ENCODE data around the gene KNOP1. TPM values are rescaled to one million over a fixed set of nuclear protein-coding genes. Genes with fewer than 3 reads are reported as not detected.

Gene KNOP1
- total and polyA plus RNA-seq, 2 of the 4 experiments (the other 2 are of a cell fraction), result 7.0 to 8.4 TPM

DNA sequence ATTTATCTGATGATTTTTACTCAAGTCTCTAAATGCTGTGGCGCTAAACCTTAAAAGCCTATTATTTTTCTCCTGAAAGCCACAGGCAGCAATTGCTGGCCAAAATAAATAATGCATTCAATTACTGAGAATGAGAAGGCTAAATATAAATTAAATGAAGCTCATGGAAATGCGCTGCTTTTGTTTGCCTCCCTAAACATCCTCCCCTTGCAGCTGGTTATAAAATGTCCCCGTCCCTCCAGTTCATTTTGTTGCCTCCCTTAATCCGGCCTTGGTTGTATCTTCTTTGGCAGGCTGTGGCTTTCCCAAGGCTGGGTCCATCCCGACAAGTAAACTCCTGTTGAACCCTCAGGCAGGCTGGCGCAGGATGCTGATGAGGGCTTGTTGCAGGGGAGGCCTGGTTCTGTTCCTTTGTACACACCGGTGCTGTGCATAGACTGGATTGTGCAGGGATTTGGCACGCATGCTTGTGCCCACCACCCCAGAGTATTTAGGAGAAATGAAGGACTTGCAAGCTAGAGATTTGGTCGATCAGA is 62.7 kb downstream of the KNOP1 start:
- H3K4me3 ChIP-seq (ENCODE audit: insufficient read depth, low read depth, low read length), result no peak overlapping the region
- H3K4me2 ChIP-seq (ENCODE audit: low read depth, low read length), result no peak overlapping the region
- dilution Hi-C loops (cut with HindIII; ENCODE audit: low sequenced_read_pairs, unreplicated experiment) (no loop called here), in situ Hi-C loops (cut with MboI; ENCODE audit: low sequenced_read_pairs) (no loop called here), intact Hi-C loops (cut with micrococcal nuclease) (loop anchor here (5.0 kb wide), 2 partner anchors 53 to 232 kb away; no protein-coding TSS in a partner anchor)
- no peak overlapping the region for H2BK120ac ChIP-seq (ENCODE audit: low read depth, low read length)
- H2BK15ac ChIP-seq (ENCODE audit: low read depth, low read length), result no peak overlapping the region
- CTCF ChIA-PET, result no interaction called here
- ATAC-seq (ENCODE audit: low read depth), result no peak
- no peaks in the 10 kb centered on the region; the same call in 1 of the 2 replicates for H4K20me1 ChIP-seq (ENCODE audit: insufficient read depth, low read length)
- POLR2A ChIA-PET (ENCODE audit: unreplicated experiment), result no interaction called here
- H2AK5ac ChIP-seq (ENCODE audit: low read depth, low read length), result no peak overlapping the region
- no peak overlapping the region for H3K14ac ChIP-seq (replicated peaks; ENCODE audit: low read depth, low read length)
- H3K56ac ChIP-seq (ENCODE audit: extremely low read depth, insufficient read depth, low read length), result no peak overlapping the region
- no peak overlapping the region for H2BK20ac ChIP-seq (ENCODE audit: low read depth, low read length)
- no peak overlapping the region for H3K23ac ChIP-seq (ENCODE audit: low read depth, low read length)
- no peak for TF ChIP-seq POLR2A (IDR thresholded peaks at IDR 0.05; ENCODE audit: low read depth, low read length)
- no peak for TF ChIP-seq RFX5 (IDR thresholded peaks at IDR 0.05; ENCODE audit: low read depth, low read length)
- no peak for TF ChIP-seq CTCF (conservative IDR thresholded peaks at IDR 0.05; ENCODE audit: low read depth, low read length)
- TF ChIP-seq MAFK (IDR thresholded peaks at IDR 0.05; ENCODE audit: low read depth, low read length), result no peak
- no peak overlapping the region for H2AFZ ChIP-seq (replicated peaks; ENCODE audit: low read length, poor library complexity)
- H3K9me1 ChIP-seq (ENCODE audit: insufficient read depth, low read length), result no peaks in the 10 kb centered on the region
- no peak overlapping the region for H3K9ac ChIP-seq (ENCODE audit: low read depth, low read length)
- no TSS peak for BruUV-seq (replicated peaks)
- no peaks in the 10 kb centered on the region for H3K9me3 ChIP-seq (ENCODE audit: control insufficient read depth, insufficient read depth, low read length)
- peaks cover 37% of the 10 kb centered on the region for H3K36me3 ChIP-seq (ENCODE audit: control insufficient read depth, insufficient read depth, low read length)
- no peak overlapping the region for H3K27ac ChIP-seq (ENCODE audit: insufficient read depth, low read length)
- no peaks in the 10 kb centered on the region for H3K79me1 ChIP-seq (ENCODE audit: low read depth in 1 of 2, low read length in 2 of 2)
- H4K91ac ChIP-seq (ENCODE audit: insufficient read depth, low read depth, low read length), result no peak overlapping the region
- no peaks in the 10 kb centered on the region for H3K27me3 ChIP-seq (ENCODE audit: control insufficient read depth, insufficient read depth, low read length)
- no peak overlapping the region for H2BK5ac ChIP-seq (ENCODE audit: low read depth, low read length, poor library complexity, severe bottlenecking)
- no peaks in the 10 kb centered on the region for H3K4me1 ChIP-seq (ENCODE audit: control insufficient read depth, insufficient read depth, low read length)
- 92% methylated on average over 2 of the region's 9 CpGs; no CpG with 5 or more reads in 1 of the 2 experiments for WGBS, 2 experiments (ENCODE audit: extremely low coverage in 2 of 2, insufficient read length in 1 of 2)
- no peak overlapping the region for H4K5ac ChIP-seq (ENCODE audit: low read depth, low read length)
- H4K8ac ChIP-seq (ENCODE audit: low read depth in 2 of 2, low read length in 2 of 2), result no peak overlapping the region
- no peak for DNase-seq
- no peak overlapping the region for H3K4ac ChIP-seq (ENCODE audit: low read depth, low read length)
- no peak overlapping the region for H3K18ac ChIP-seq (ENCODE audit: low read depth, low read length)
- H2AK9ac ChIP-seq (replicated peaks; ENCODE audit: low read depth, low read length, poor library complexity), result no peak overlapping the region
